ENCODE results near the gene PTGS1.
"Not testable (repeated sequence)": the region's sequence is repeated elsewhere in the genome, so short reads cannot be mapped to it uniquely, and the experiment has no call there.

The PTGS1 gene

GRCh38 chr9:122347348-122348287 is 23.2 kb upstream of the PTGS1 start:
- no peak for DNase-seq

- no peak for DNase-seq
Observed at GRCh38 chr9:122348288-122348777, 22.5 kb upstream of the PTGS1 start.

- no peak for DNase-seq
Observed at GRCh38 chr9:122348791-122349190, 22.0 kb upstream of the PTGS1 start.

GRCh38 chr9:122349201-122349600 is 21.6 kb upstream of the PTGS1 start:
- no peak for DNase-seq

- peak; percentile 58 for DNase-seq
Observed at GRCh38 chr9:122350577-122351355, 20.1 kb upstream of the PTGS1 start.

GRCh38 chr9:122354536-122355199 is 16.2 kb upstream of the PTGS1 start:
- DNase-seq = no peak

- DNase-seq = no peak
Observed at GRCh38 chr9:122355336-122355875, 15.4 kb upstream of the PTGS1 start.

GRCh38 chr9:122356627-122357026 is 14.2 kb upstream of the PTGS1 start:
- DNase-seq = no peak

GRCh38 chr9:122360891-122361290 is 9.9 kb upstream of the PTGS1 start:
- no peak for DNase-seq

- DNase-seq = not testable (repeated sequence)
Observed at GRCh38 chr9:122363131-122363530, 7.7 kb upstream of the PTGS1 start.

GRCh38 chr9:122364117-122364782 is 6.6 kb upstream of the PTGS1 start:
- no peak for DNase-seq

GRCh38 chr9:122364783-122365150 is 6.1 kb upstream of the PTGS1 start:
- peak; percentile 33 for DNase-seq

GRCh38 chr9:122366074-122366660 is 4.7 kb upstream of the PTGS1 start:
- DNase-seq = no peak

- no peak for DNase-seq
Observed at GRCh38 chr9:122367065-122367464, 3.8 kb upstream of the PTGS1 start.

- no peak for DNase-seq
Observed at GRCh38 chr9:122367774-122368460, 2.9 kb upstream of the PTGS1 start.

GRCh38 chr9:122368642-122369041 is 2.2 kb upstream of the PTGS1 start:
- no peak for DNase-seq

- DNase-seq = no peak
Observed at GRCh38 chr9:122370303-122370702, 521 bp upstream of the PTGS1 start.

GRCh38 chr9:122371846-122372245 is 1.0 kb downstream of the PTGS1 start:
- no peak for DNase-seq

- DNase-seq = no peak
Observed at GRCh38 chr9:122372856-122373845, 2.3 kb downstream of the PTGS1 start.

- DNase-seq = peak; percentile 60
Observed at GRCh38 chr9:122374885-122375420, 4.1 kb downstream of the PTGS1 start.
